Measurements from ENCODE around the gene SUSD6.

DNA sequence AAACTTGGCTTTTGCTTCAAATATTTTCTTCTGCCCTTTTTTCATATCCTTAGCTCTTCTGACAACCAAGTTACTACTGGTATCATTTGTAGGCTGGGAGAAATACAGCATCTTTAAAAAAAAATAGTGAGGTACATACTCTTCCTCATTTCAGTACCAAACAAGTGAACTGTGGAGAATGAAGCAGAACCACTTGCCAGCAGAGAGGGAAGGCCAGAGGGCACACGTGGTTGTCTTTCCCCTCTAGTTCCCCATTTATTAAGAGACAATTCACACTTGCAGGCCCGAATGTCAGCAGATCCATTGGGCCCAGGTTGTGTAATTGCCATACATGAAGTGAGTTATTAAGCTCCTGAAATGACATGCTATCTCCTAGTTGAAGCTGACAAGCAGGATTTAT, 3.2 kb downstream of the SUSD6 start:
- TF ChIP-seq, protein P1, sequence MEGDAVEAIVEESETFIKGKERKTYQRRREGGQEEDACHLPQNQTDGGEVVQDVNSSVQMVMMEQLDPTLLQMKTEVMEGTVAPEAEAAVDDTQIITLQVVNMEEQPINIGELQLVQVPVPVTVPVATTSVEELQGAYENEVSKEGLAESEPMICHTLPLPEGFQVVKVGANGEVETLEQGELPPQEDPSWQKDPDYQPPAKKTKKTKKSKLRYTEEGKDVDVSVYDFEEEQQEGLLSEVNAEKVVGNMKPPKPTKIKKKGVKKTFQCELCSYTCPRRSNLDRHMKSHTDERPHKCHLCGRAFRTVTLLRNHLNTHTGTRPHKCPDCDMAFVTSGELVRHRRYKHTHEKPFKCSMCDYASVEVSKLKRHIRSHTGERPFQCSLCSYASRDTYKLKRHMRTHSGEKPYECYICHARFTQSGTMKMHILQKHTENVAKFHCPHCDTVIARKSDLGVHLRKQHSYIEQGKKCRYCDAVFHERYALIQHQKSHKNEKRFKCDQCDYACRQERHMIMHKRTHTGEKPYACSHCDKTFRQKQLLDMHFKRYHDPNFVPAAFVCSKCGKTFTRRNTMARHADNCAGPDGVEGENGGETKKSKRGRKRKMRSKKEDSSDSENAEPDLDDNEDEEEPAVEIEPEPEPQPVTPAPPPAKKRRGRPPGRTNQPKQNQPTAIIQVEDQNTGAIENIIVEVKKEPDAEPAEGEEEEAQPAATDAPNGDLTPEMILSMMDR (IDR thresholded peaks at IDR 0.05; ENCODE audit: low read depth, low read length) = no peak
- no peak for TF ChIP-seq EZH2phosphoT487 (IDR thresholded peaks at IDR 0.05; ENCODE audit: low read depth)

Data from OCI-LY3 (cell line).